SK-N-SH treated with all-trans-retinoic acid at 6 μM for 48 hours (cell line): ENCODE data around the gene LPCAT3.

Experiments
- ATAC-seq: fragments of 200-7000 bp; cut with Tn5 transposase; 3 replicates; pipeline ENCODE4 v1.9.1; 2020; ENCODE audit warnings: mild to moderate bottlenecking, moderate library complexity
- ARNTL ChIP-seq: fragments of 450-650 bp; formaldehyde crosslinking; IDR thresholded peaks from 2 replicates; pipeline ENCODE4 v1.5.0; 2020; ENCODE audit warnings: low read depth, mild to moderate bottlenecking, moderate library complexity, borderline replicate concordance
- BACH2 ChIP-seq: fragments of 250-450 bp; sonication (Bioruptor Pico); IDR thresholded peaks from 2 replicates; pipeline ENCODE4 v1.9.0; 2021; ENCODE audit warnings: mild to moderate bottlenecking, borderline replicate concordance
- CREB5 ChIP-seq: fragments of 250-450 bp; sonication (Bioruptor Pico); IDR thresholded peaks from 2 replicates; pipeline ENCODE4 v1.5.1; 2020; ENCODE audit warnings: low read depth, mild to moderate bottlenecking, moderate library complexity
- CSDC2 ChIP-seq: fragments of 250-450 bp; sonication (Bioruptor Pico); IDR thresholded peaks from 2 replicates; pipeline ENCODE4 v1.5.0; 2020; ENCODE audit warnings: mild to moderate bottlenecking, moderate library complexity
- CSRNP3 ChIP-seq: fragments of 250-450 bp; sonication (Bioruptor Pico); IDR thresholded peaks from 2 replicates; pipeline ENCODE4 v1.5.1; 2021; ENCODE audit warnings: mild to moderate bottlenecking, moderate library complexity
- ESRRG ChIP-seq: fragments of 250-450 bp; sonication (Bioruptor Pico); IDR thresholded peaks from 2 replicates; pipeline ENCODE4 v1.6.1; 2021; ENCODE audit warnings: mild to moderate bottlenecking
- GLIS3 ChIP-seq: fragments of 250-450 bp; sonication (Bioruptor Pico); IDR thresholded peaks from 2 replicates; pipeline ENCODE4 v1.5.0; 2020; ENCODE audit warnings: mild to moderate bottlenecking, moderate library complexity
- OSR1 ChIP-seq: fragments of 250-450 bp; sonication (Bioruptor Pico); IDR thresholded peaks from 2 replicates; pipeline ENCODE4 v1.8.0; 2022; ENCODE audit warnings: moderate library complexity, mild to moderate bottlenecking, inconsistent platforms
- PATZ1 ChIP-seq: fragments of 250-450 bp; sonication (Bioruptor Pico); IDR thresholded peaks from 2 replicates; pipeline ENCODE4 v1.8.0; 2020; ENCODE audit warnings: mild to moderate bottlenecking, moderate library complexity, borderline replicate concordance
- POU6F1 ChIP-seq: fragments of 250-450 bp; sonication (Bioruptor Pico); IDR thresholded peaks from 2 replicates; pipeline ENCODE4 v1.8.0; 2021; ENCODE audit warnings: low read depth, mild to moderate bottlenecking, moderate library complexity, borderline replicate concordance
- PPARA ChIP-seq: fragments of 250-450 bp; sonication (Bioruptor Pico); IDR thresholded peaks from 2 replicates; pipeline ENCODE4 v1.5.0; 2020; ENCODE audit warnings: mild to moderate bottlenecking, borderline replicate concordance
- SNAI2 ChIP-seq: fragments of 250-450 bp; sonication (Bioruptor Pico); IDR thresholded peaks from 2 replicates; pipeline ENCODE4 v1.5.0; 2020; ENCODE audit warnings: mild to moderate bottlenecking, moderate library complexity
- TCF4 ChIP-seq: fragments of 250-450 bp; sonication (Bioruptor Pico); IDR thresholded peaks from 2 replicates; pipeline ENCODE4 v1.8.0; 2021; ENCODE audit warnings: mild to moderate bottlenecking, moderate library complexity, borderline replicate concordance
- TOX ChIP-seq: fragments of 250-450 bp; sonication (Bioruptor Pico); IDR thresholded peaks from 2 replicates; pipeline ENCODE4 v1.8.0; 2021; ENCODE audit warnings: mild to moderate bottlenecking, moderate library complexity, borderline replicate concordance
- TSHZ2 ChIP-seq: fragments of 250-450 bp; sonication (Bioruptor Pico); IDR thresholded peaks from 2 replicates; pipeline ENCODE4 v1.5.0; 2020; ENCODE audit warnings: mild to moderate bottlenecking, moderate library complexity
- ZC3H10 ChIP-seq: fragments of 250-450 bp; sonication (Bioruptor Pico); IDR thresholded peaks from 2 replicates; pipeline ENCODE4 v1.5.1; 2021; ENCODE audit warnings: mild to moderate bottlenecking, moderate library complexity
- ZFP3 ChIP-seq: fragments of 250-450 bp; sonication (Bioruptor Pico); IDR thresholded peaks from 2 replicates; pipeline ENCODE4 v1.5.0; 2020; ENCODE audit warnings: mild to moderate bottlenecking, moderate library complexity
- ZFP30 ChIP-seq: fragments of 450-650 bp; formaldehyde crosslinking; IDR thresholded peaks from 2 replicates; pipeline ENCODE4 v1.5.0; 2022; ENCODE audit warnings: mild to moderate bottlenecking, moderate library complexity
- ZNF565 ChIP-seq: fragments of 450-650 bp; formaldehyde crosslinking; conservative IDR thresholded peaks from 2 replicates; pipeline ENCODE4 v1.5.0; 2020; ENCODE audit warnings: low read depth, mild to moderate bottlenecking, moderate library complexity
- ZNF70 ChIP-seq: fragments of 450-650 bp; formaldehyde crosslinking; IDR thresholded peaks from 2 replicates; pipeline ENCODE4 v1.5.0; 2020; ENCODE audit warnings: mild to moderate bottlenecking, moderate library complexity
- ZNF8 ChIP-seq: fragments of 450-650 bp; formaldehyde crosslinking; IDR thresholded peaks from 2 replicates; pipeline ENCODE4 v1.5.0; 2020; ENCODE audit warnings: mild to moderate bottlenecking, moderate library complexity

LPCAT3 gene

GRCh38 chr12:6959058-6959804 lies 59.0 kb downstream of the LPCAT3 start:
- no peak for ATAC-seq
- TF ChIP-seq PATZ1 (CRISPR knock-in tag), result no peak
- TF ChIP-seq SNAI2 (CRISPR knock-in tag), result no peak
- no peak for TF ChIP-seq ZFP3 (CRISPR knock-in tag)
- no peak for TF ChIP-seq ZFP30 (CRISPR knock-in tag)
- no peak for TF ChIP-seq TCF4 (CRISPR knock-in tag)
- TF ChIP-seq CSRNP3 (CRISPR knock-in tag), result no peak
- TF ChIP-seq PPARA (CRISPR knock-in tag), result no peak
- TF ChIP-seq BACH2, result no peak
- no peak for TF ChIP-seq POU6F1
- TF ChIP-seq OSR1 (CRISPR knock-in tag), result no peak
- TF ChIP-seq CREB5, result no peak
- TF ChIP-seq ZC3H10 (CRISPR knock-in tag), result no peak
- TF ChIP-seq ZNF565 (CRISPR knock-in tag), result no peak
- no peak for TF ChIP-seq CSDC2 (CRISPR knock-in tag)

- TF ChIP-seq PPARA (CRISPR knock-in tag), result no peak
- TF ChIP-seq POU6F1, result no peak
- TF ChIP-seq TCF4 (CRISPR knock-in tag), result no peak
- no peak for TF ChIP-seq OSR1 (CRISPR knock-in tag)
- no peak for TF ChIP-seq TOX (CRISPR knock-in tag)
- TF ChIP-seq PATZ1 (CRISPR knock-in tag), result no peak
- no peak for TF ChIP-seq TSHZ2 (CRISPR knock-in tag)
- no peak for TF ChIP-seq ARNTL (CRISPR knock-in tag)
- TF ChIP-seq ESRRG (CRISPR knock-in tag), result no peak
- no peak for TF ChIP-seq ZNF8 (CRISPR knock-in tag)
- TF ChIP-seq GLIS3 (CRISPR knock-in tag), result no peak
- no peak for TF ChIP-seq ZNF565 (CRISPR knock-in tag)
- TF ChIP-seq CREB5, result no peak
- TF ChIP-seq BACH2, result no peak
- TF ChIP-seq ZNF70 (CRISPR knock-in tag), result no peak
- TF ChIP-seq SNAI2 (CRISPR knock-in tag), result no peak
- no peak for TF ChIP-seq ZFP3 (CRISPR knock-in tag)
- TF ChIP-seq ZC3H10 (CRISPR knock-in tag), result no peak
- no peak for TF ChIP-seq ZFP30 (CRISPR knock-in tag)
- TF ChIP-seq CSDC2 (CRISPR knock-in tag), result no peak
- TF ChIP-seq, all 23 proteins: peak for 0
- no peak for ATAC-seq
Observed at GRCh38 chr12:6958609-6959057, 59.6 kb downstream of the LPCAT3 start.
